Esophagus squamous epithelium (tissue), 5 donors: ENCODE results near the gene TBRG4. TPM values are rescaled to one million over a fixed set of nuclear protein-coding genes. Genes with fewer than 3 reads are reported as not detected.

Experiments used
- DNase-seq: peaks from one replicate; lab custom pipeline; 2025; lab: John Stamatoyannopoulos, UW
- H3K27ac ChIP-seq, 4 donors: fragments of 200-600 bp; sonication (generic); one replicate each; pipeline ENCODE4 v1.5.1; 2016 to 2019; ENCODE audit warnings: mild to moderate bottlenecking in 1 of 4
- H3K27me3 ChIP-seq, 4 donors: fragments of 200-600 bp; sonication (generic); 1 replicate in 3 of 4; 2 replicates in 1 of 4; pipeline versions ENCODE4 v1.5.1 to v1.6.0; 2017 to 2021; ENCODE audit warnings: antibody characterized with exemption in 1 of 4
- H3K36me3 ChIP-seq, 3 donors: fragments of 200-600 bp; sonication (generic); one replicate each; pipeline ENCODE4 v1.5.1; 2016 to 2019
- H3K4me1 ChIP-seq, 3 donors: fragments of 200-600 bp; sonication (generic); one replicate each; pipeline ENCODE4 v1.5.1; 2017 to 2019
- H3K4me3 ChIP-seq, 4 donors: fragments of 200-600 bp; sonication (generic); 1 replicate in 3 of 4; 2 replicates in 1 of 4; pipeline ENCODE4 v1.5.1; 2016 to 2019; ENCODE audit warnings: mild to moderate bottlenecking in 2 of 4, moderate library complexity in 1 of 4
- H3K9me3 ChIP-seq, 3 donors: fragments of 200-600 bp; sonication (generic); one replicate each; pipeline ENCODE4 v1.5.1; 2016 to 2019
- CTCF ChIP-seq, 6 experiments: fragments of 450-650 bp in 4 of 6; fragments of 200-600 bp in 2 of 6; sonication (generic) in 2 of 6; IDR thresholded peaks; one replicate each; pipeline ENCODE4 v1.5.1; 2016 to 2019; ENCODE audit warnings: antibody characterized with exemption in 6 of 6, mild to moderate bottlenecking in 4 of 6, moderate library complexity in 4 of 6
- POLR2A ChIP-seq, 4 donors: fragments of 450-650 bp; IDR thresholded peaks; one replicate each; pipeline ENCODE4 v1.6.1; 2017; ENCODE audit warnings: antibody characterized with exemption in 4 of 4, mild to moderate bottlenecking in 4 of 4, moderate library complexity in 3 of 4
- WGBS, 2 donors: methylation state at CpG; one replicate each; pipeline ENCODE4 v1.1.5; 2018; 5-methylcytosine and 5-hydroxymethylcytosine counted together
- intact Hi-C: fragments of 100-400 bp; cut with DNase I; formaldehyde crosslinking; loops from one replicate; pipeline ENCODE4 v1.15.0; 2022
- total RNA-seq, 4 donors: library from RNA; depleted of rRNA; stranded (reverse); fragments of >200 nt; gene quantifications; one replicate each; pipeline ENCODE4 v1.1.0, GENCODE V29; 2016
- donor health status: DM: yes; HTN: yes; CAD: no.

Gene TBRG4
- total RNA-seq, 4 donors from 2014 or later: 52.9 to 79.5 (median 65.4) TPM

- Histone ChIP-seq H3K36me3 (no peaks in the 10 kb centered on the region), H3K9me3 (no peaks in the 10 kb centered on the region), H3K27me3 (peaks cover 0 to 35% (median 0%) of the 10 kb centered on the region in 4 donors), H3K27ac (no peak overlapping the region), H3K4me3 (no peak overlapping the region), H3K4me1 (peaks cover 0 to 6% (median 4%) of the 10 kb centered on the region in 3 donors)
- no peak for TF ChIP-seq POLR2A (IDR thresholded peaks at IDR 0.05)
- TF ChIP-seq CTCF (IDR thresholded peaks at IDR 0.05): no peak
- 72 to 79% methylated on average over 11 of the region's 11 CpGs for WGBS, 2 donors
- no peak for DNase-seq
- intact Hi-C loops: no loop called here
These were observed 38.7 kb upstream of the TBRG4 start for GRCh38 chr7:45150199-45150598.

DNA sequence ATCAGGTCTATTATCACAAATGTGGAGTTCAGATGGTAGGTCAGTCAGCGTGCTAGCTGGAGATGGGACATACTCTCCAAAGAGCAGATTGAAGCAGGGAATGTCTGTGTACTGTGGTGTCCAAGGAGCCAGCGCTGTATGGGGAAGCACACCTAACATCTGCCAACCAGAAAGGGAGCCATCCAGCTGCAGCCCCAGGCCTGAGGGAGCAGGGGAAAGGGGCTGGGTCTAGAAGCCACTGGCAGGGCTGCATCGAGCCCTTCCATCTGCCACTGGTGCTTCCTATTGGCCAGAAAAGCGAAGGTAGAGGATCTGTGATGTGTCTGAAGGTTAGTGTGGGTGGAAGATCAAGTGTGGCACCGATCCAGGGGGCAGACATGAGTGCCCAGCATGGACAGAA, 38.1 kb upstream of the TBRG4 start:
- intact Hi-C loops: no loop called here
- Histone ChIP-seq H3K27ac (no peak overlapping the region), H3K9me3 (no peaks in the 10 kb centered on the region), H3K27me3 (peaks cover 0 to 37% (median 0%) of the 10 kb centered on the region in 4 donors), H3K4me3 (no peak overlapping the region), H3K4me1 (peaks cover 0 to under 1% (median 0%) of the 10 kb centered on the region in 3 donors), H3K36me3 (no peaks in the 10 kb centered on the region)
- 46 to 69% methylated on average over 2 to 3 of the region's 5 CpGs for WGBS, 2 donors
- DNase-seq: no peak
- TF ChIP-seq POLR2A (IDR thresholded peaks at IDR 0.05): no peak
- TF ChIP-seq CTCF (IDR thresholded peaks at IDR 0.05): no peak

DNA sequence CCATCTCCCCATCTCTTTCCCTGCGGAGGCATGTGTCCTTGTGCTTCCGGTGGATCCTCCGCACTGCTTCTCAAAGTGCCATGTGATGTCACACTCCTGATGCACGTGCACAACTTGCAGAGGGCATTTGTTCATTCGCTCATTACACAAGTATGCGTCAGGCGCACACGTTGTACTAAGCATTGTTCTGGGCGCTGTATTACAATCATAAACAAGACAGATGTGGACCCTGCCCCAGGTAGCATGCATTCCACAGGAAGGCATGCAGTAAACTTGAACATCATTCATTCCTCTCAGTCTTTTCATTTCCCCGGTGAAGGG, 37.1 kb upstream of the TBRG4 start:
- DNase-seq: no peak
- peaks cover 0 to 46% (median 0%) of the 10 kb centered on the region in 4 donors for H3K27me3 ChIP-seq
- 86 to 89% methylated on average over 10 of the region's 10 CpGs for WGBS, 2 donors
- intact Hi-C loops: no loop called here
- H3K9me3 ChIP-seq: no peaks in the 10 kb centered on the region
- TF ChIP-seq CTCF (IDR thresholded peaks at IDR 0.05): no peak
- no peak for TF ChIP-seq POLR2A (IDR thresholded peaks at IDR 0.05)
- H3K36me3 ChIP-seq: no peaks in the 10 kb centered on the region
- no peaks in the 10 kb centered on the region for H3K4me1 ChIP-seq
- no peak overlapping the region for H3K4me3 ChIP-seq
- H3K27ac ChIP-seq: no peak overlapping the region

DNA sequence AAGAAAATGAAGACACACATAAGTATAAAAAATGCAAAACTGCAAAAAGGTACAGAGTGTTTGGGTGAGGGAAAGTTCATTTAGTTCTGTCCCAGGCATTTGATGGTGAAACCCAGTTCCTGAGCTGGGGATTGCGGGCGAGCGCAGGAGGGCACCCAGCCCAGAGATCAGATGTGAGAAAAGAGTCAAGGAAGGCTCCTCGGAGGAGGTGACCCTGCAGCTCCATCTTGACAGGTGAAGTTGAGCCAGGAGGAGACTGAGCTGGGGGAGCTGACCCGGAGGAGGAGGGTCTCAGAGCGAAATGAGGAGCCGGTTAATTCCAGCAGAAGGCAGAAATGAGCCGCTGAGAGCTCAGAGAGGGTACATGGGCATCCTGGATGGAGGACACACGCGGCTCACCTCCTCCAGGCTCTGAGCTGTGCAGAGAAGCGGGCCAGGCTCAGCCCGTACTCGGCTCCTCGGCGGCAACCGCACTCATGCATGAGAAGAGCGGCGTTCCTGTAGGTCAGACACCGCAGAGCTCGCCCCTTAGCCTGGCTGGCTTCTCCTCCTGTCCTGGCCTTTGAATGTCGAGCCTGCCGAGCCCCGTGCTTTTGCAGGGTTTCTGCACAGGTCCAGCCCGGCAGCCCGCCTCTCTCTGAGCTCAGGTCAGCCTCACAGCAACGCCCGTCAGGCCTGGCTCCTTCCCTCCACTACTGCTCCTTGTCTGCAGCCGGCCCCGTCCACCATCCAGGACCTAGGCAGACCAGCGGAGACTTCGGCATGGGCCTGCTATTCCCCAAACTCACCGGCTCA, 36.6 kb upstream of the TBRG4 start:
- intact Hi-C loops: no loop called here
- Histone ChIP-seq H3K27ac (no peak overlapping the region), H3K27me3 (peaks cover 0 to 46% (median 0%) of the 10 kb centered on the region in 4 donors), H3K4me1 (no peaks in the 10 kb centered on the region), H3K4me3 (no peak overlapping the region), H3K36me3 (no peaks in the 10 kb centered on the region), H3K9me3 (no peaks in the 10 kb centered on the region)
- TF ChIP-seq CTCF (IDR thresholded peaks at IDR 0.05) (no peak), POLR2A (IDR thresholded peaks at IDR 0.05) (no peak)
- 65 to 67% methylated on average over 15 of the region's 32 CpGs for WGBS, 2 donors
- no peak for DNase-seq

DNA sequence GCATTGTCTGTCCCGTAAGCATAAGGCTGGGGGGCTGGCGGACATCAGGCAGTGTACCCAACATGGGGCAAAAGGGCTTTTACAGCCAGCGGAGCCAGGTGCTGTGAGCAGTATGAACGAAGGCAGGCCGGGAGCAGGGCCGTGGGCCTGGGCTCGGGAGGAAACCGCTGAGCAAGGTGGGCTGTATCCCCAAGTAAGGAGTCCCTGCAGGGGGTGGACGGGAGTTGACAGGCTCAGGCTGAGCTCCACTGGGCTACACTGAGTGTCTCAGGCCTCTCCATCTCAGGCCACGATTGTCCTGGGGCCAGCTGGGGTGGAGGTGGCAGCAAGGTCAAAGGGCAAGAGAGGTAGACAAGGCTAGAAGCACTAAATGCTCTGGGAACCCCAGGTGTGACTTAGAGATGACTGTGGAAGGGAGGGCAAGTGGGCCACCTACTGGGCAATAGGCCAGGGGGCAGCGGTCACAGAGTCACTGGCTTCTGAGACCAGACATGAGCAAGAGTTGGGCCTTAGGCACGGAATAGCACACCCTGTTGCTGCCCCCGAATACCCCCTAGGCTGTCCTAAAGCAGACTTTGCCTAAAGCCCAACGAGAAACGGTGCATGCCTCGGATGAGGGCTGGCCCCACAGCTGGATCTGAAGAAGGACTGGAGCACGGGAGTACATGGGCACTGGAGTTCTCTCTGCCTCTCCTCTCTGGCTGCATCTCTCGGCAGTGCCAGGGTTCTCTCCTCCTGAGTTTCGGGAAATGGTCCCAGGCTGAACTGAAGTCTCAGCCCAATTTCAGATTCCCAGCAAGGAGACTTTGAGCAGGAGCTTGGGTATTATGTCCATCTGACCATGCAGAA, 35.3 kb upstream of the TBRG4 start:
- no peak for DNase-seq
- H3K9me3 ChIP-seq: no peaks in the 10 kb centered on the region
- intact Hi-C loops: no loop called here
- no peaks in the 10 kb centered on the region for H3K36me3 ChIP-seq
- no peak overlapping the region for H3K4me3 ChIP-seq
- TF ChIP-seq POLR2A (IDR thresholded peaks at IDR 0.05) (no peak), CTCF (IDR thresholded peaks at IDR 0.05) (no peak)
- H3K27ac ChIP-seq: no peak overlapping the region
- no peaks in the 10 kb centered on the region for H3K4me1 ChIP-seq
- WGBS, 2 donors: 62 to 83% methylated on average over 8 to 15 of the region's 19 CpGs
- H3K27me3 ChIP-seq: peaks cover 0 to 46% (median 0%) of the 10 kb centered on the region in 4 donors
